GM19023 (cell line): ENCODE data around the gene HEXIM2.

Experiments used
- ATAC-seq: cut with Tn5 transposase; IDR thresholded peaks from one replicate; pipeline ENCODE4 v1.9.1; 2021; ENCODE audit warnings: mild to moderate bottlenecking, moderate library complexity; ENCODE audit not compliant: unreplicated experiment

Gene HEXIM2

DNA sequence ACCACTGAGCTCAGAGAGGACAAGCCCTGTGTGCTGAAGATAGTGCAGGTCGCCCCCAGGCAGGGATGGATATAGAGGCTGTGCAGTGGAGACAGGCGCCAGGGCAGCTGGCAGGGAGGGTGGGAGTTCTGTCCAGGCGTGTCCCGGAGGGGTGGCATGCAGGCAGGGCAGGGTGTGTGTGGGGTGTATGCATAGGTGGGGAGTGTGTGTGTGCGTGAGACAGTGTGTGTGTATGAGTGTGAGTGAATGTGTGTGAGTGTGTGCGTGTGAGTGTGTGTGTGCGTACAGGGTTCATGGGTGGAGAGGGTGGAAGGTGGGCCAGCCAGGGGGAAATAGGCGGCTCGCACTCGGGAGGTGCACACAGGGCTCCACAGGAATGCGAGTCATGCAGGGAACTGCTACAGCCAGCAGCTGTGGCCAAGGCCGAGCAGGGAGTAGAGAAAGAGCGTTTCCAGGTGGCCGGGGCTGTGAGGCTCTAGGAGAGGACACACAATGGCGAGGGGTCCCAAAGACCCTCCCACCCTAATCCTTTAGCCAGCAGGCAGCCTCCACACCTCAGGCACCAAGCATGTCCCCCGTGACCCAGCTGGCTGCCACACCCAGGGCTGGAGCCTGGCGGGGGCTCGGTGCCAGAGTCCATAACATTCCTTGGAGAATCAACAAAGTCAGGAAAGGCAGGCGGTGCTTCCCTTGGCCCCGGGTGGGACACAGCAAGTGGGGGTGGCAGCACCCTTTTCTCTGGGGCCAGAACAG lies 34.0 kb upstream of the HEXIM2 start:
- no peak for ATAC-seq

DNA sequence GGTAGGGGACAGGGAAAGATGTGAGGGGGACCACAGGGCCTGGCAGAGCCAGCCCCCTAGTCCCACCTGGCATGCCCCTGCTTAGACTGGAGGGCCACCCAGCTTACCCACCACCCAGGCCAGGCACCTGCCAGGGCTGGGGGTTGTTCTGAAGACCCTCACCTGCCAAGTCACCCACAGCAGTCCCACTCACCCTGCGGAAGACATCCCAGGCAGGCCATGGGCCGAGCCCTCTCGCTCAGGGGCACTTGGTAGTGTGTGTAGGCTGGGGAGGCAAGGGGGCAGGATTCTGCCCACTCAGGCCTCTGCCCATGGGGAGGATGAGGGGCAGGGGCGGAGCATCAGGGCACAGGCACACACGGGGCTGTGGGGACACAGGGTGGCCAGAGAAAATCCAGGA lies 33.3 kb upstream of the HEXIM2 start:
- ATAC-seq = no peak

DNA sequence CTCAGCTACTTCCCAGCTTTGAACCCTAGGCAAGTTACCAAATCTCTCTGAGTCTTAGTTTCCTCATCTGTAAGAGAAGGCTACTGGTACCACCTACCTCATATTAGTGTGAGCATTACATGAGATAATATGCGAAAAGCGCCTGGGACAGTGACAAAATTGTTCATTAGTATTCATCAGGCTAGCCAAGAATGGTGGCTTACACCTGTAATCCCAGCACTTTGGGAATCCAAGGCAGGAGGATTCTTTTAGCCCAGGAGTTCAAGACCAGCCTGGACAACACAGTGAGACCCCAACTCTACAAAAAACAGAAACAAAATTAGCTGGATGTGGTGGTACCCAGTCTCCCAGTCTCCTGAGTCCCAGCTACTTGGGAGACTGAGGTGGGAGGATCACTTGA lies 32.7 kb upstream of the HEXIM2 start:
- no peak for ATAC-seq

DNA sequence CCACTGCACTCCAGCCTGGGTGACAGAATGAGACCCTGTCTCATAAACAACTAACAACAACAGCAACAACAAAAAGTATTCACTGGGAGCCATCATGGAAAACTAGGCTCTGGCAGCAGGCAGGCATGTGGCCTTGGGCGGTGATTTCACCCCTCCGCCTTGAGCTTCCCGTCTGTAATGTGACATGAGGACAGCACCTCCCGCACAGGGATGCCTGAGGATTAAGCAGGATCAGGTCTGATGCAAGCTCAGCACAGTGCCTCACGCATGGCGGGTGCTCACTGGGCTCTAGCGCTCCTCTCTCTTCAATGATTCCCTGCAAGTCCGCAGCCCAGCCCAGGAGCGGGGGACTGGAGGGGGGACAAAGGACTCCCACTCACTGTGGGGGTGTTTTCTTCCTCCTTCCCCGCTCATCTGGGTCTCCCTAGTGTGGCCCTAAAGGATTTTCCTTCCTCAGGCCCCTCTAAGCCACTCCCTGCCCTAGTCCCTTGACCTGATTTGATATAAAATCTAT lies 32.2 kb upstream of the HEXIM2 start:
- ATAC-seq = no peak

DNA sequence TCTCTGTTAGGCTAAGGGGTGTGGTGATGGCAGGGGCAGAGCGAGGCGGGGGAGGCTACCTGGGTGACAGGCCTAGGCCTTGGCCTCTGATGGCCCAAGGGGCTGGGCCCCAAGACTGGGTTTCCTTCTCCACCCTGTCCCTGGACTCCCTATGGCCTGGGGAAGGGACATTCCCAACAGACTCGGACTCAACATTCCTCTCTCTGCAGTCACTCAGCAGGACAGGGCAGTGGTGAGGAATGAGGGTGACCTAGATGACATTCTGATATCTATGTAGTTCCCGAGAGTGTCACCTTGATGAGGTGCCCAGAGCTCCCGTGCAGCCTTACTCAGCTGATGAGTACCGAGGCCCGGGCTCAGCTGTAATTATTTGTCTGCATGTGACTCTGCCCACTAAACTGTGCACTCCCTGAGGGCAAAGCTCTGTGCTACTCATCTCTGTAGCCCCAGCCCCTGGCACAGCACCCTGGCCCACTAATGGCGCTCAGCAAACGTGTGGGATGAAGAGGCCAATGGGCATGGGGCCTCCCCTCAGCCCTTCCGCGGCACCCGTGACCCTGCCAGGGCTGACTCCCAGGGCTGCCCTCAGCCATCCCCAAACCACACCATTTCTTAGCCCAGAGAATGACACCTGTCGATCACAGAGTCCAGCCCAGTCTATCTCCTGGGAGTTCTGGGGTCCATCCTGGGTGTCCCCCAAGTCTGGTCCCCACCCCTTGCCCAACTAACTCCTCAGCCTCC lies 31.6 kb upstream of the HEXIM2 start:
- no peak for ATAC-seq

DNA sequence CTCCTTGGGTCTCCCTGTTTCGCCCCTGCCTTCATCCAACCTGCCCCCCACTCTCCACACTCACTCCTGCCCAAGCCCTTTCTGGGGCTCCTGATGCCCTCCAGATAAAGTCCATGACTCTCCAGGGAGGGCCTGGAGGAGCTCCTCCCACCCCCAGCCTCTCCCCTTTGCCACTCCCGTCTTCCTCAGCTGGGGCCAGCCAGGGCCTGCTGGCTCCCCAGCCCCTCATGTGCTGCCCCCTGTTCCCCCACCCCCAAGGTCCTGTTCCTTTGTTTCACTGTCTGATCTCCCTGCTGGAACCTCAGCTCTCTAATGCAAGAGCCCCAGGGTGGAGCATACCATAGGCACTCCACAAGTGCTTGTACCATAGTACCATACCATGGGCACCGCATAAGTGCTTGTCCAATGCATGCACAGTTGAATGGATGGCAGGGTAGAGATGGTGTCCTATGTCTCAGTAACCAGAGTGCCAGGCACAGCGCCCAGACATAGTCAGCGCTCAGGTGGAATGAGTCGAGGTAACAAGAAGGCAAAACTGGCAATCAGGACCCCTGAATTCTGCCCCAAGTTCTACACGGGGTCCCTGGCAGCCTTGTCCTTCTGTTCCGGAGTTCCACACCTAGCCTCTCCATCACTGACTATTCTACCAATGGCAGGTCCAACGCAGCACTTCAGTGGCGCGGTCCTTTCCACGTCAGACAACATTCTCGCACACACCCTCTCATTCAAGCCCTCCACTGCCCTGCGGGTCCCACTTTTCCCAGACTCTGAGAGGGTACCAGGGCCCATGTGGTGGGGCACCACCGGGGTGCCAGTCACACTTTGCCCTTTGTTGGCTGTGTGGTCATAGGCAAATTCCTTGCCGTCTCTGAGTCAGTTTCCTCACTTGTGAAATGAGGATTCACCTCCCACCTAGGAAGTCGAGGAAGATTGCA lies 30.7 kb upstream of the HEXIM2 start:
- ATAC-seq = no peak

DNA sequence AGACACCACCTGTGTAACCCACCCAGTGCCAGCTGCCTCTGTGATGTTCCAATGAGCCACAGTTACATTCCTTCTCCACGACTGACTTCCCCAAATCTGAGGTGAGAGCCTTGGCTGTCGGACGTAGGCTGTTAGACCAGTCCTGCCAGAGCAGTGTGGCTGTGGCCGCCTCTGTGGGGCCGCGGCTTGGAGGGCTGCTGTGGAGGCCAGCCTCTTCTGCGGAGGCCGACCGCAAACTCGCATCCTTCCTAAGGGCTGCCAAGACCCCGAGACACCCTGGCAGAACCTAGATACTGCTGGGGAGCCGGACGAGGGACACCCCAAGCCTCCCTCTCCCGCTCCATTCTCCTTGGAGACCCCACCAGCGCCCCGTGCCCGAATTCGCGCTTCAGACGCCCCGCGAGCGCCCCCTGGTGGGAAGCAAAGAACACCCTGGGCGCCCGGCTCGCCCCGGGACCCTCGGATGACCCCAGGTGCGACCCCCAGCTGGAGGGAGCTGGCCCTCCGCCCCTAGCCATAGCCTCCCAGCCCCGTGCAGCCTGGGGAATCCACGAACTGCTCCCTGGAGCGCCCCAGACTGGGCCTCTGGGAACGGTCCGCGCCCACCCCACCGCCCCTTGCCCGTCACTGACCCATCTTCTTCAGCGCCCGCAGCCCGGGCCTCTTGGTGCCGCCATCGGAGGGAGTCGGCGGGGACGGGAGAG lies 29.9 kb upstream of the HEXIM2 start:
- ATAC-seq = no peak

DNA sequence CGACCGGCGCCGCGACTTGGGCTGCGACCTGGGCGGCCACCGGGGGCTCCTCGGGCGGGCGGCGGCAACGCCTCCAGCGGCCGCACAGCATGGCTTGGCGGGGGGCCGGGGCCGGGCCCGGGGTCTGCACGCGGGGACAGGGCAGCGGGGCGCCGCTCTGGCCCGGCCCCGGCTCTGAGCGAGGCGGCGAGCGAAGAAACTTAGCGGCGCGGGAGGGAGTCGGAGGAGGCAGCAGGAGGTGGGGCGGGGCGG lies 29.4 kb upstream of the HEXIM2 start, which contains the start of gene PLCD3:
PLCD3 (minus strand) TSS at position 196 of the 252 bp plus-strand sequence; CDS start at position 91, 105 bp downstream.
- no peak for ATAC-seq

DNA sequence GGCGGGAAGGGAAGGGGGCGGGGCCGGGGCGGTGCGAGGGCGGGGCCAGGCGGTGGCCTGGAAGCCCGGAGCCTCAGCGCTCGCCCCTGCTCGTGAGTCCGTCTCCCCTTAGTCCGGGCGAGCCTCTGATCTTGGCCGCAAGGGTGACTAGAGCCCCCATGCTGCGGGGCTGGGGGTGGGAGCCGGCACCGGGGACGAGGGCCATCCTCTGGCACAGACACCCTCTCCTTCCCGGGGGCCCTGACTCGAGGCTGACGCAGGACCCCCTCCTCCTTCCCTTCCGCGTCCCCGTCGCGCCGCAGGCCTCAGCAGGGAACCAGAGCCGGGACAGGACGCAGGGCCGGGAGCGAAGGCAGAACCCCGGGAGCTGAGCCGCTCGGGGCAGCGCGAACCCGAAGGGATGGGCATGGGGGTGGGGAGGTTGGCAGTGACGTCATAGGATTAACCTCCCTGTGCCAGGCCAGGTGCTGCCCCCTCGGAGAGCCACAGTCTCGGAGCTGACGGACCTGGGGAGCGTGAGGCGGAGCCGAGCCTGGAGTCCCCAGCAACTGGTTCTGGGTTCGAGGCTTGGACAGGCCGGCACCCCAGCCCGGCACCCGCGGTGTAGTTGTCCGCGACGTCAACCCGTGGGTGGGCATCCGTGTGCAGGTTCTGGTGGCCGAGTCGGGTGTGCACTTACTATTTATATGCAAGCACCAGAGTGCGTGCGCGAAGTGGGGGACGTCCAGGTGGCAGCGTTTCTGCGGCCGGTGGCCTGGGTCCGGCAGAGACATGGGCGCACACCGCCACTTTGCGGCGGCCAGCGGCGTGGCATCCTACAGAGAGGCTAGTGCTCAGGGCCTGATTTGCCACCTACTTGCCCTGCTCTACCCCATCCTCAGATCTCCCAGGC lies 28.9 kb upstream of the HEXIM2 start:
- peak; percentile 36 for ATAC-seq

DNA sequence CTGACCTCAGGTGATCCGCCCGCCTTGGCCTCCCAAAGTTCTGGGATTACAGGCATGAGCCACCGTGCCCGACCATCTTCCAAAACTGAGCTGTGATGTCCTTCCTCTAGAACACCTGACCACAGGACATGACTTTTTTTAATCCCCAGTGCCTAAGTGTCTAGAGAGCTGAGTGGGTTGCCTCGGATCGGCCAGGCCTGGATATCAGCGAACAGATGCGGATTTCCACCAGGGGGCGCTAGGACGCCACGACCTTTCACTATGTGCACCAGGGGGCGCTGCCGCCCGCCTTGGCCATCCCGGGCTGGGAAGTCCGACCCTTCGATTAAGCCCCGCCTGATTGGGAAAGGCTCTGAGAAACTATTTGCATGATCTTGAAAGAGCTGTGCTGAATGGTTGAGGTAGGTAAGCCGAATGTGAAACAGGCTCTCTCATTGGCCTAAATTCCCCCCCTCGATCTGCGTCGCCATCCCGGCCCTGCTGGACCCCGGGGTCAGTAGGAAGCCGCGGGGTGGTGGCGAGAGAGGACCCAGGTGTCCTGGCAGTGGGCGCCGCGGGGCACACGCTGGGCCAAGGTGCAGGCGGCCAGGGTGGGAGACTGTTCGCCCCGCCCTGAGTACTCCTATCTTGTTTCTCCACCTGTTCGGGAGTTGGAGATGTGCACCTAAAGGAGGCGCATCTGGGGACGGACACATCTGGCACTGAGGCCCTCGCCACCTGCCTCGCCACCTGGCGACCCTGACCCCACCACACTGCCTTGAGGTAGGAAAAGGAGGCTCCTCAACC lies 26.3 kb upstream of the HEXIM2 start, which contains the start of gene ACBD4:
ACBD4 (plus strand) TSS at position 496 of the 786 bp plus-strand sequence. CDS start 458 bp downstream, outside the sequence.
- ATAC-seq = peak; percentile 77

DNA sequence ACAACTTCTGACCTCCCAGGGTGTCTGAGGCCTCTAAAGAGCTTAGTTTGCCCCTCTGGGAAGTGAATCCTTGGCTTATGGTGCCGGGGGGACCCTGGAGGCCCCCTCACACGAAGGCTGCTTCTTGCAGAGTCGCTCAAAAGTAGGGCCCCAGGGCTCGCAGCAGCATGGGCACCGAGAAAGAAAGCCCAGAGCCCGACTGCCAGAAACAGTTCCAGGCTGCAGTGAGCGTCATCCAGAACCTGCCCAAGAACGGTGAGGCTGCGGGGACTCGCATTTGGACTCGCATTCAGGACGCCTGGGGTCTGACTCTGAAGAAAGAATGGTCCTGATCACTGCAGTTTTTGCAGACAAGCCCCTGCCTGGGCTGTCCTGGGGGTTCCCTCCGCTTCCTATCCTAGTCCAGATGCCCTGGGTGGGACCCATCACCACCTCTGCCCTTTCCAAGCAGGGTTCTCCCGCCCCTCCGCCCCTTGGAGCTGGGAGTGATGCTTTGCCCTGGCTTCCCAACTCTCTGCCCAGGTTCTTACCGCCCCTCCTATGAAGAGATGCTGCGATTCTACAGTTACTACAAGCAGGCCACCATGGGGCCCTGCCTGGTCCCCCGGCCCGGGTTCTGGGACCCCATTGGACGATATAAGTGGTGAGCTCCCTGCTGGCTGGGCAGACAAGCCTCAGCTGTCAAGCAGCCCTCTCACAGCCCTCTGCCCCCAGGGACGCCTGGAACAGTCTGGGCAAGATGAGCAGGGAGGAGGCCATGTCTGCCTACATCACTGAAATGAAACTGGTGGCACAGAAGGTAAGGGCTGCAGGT lies 25.5 kb upstream of the HEXIM2 start:
- no peak for ATAC-seq

DNA sequence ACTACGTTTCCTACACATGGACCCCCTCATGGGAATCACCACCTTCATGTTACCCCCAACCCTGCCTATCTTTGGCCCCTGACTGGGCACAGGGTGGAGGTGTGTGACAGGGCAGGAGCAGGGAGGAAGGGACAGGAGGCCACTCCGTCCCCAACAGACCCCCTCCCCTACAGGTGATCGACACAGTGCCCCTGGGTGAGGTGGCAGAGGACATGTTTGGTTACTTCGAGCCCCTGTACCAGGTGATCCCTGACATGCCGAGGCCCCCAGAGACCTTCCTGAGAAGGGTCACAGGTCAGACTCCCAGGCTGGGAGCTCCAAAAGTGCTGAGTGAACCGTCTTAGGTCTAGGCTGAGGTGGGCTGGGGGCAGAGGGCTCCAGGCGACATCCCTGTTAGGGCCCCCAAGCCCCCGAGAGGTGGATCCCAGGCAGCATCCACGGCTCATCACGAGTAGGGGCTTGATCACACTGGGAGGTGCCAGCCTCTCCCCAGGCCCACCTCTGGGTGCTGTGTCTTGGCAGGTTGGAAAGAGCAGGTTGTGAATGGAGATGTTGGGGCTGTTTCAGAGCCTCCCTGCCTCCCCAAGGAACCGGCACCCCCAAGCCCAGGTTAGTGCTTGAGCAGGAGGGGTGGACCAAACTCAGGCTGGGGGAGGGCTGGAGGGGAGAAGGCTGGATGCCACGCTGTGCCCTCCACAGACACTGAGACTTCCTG lies 24.7 kb upstream of the HEXIM2 start:
- no peak for ATAC-seq

DNA sequence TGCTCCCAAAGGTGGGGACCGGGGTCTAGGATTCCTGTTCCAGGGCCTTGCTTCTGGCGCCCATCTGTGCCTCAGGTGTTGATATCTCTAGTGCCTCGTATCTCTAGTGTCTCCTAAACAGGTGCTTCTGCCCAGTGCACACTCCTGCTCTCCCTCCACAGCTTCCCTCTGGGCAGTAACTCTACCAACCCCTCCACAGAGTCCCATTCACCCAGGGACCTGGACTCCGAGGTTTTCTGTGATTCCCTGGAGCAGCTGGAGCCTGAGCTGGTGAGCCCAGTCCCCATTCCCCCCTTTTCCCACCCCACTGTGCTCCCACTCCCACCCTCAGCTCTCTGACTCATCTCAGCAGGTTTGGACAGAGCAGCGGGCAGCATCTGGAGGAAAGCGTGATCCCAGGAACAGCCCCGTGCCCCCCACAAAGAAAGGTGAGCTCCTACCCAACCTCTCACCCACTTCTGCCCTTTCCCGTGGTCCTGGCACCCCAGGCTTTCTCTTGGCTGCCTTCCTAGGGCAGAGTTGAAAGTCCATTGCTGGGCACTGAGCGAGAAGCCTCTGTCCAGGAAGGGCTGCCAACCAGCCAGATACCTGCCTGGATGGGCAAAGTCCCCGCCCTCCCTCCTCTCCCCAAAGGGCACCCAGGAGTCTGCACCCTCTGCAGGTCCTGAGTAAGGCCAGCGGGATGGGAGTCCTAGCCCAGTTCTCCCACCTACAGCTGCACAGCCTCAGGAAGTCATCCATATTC lies 23.9 kb upstream of the HEXIM2 start:
- no peak for ATAC-seq

DNA sequence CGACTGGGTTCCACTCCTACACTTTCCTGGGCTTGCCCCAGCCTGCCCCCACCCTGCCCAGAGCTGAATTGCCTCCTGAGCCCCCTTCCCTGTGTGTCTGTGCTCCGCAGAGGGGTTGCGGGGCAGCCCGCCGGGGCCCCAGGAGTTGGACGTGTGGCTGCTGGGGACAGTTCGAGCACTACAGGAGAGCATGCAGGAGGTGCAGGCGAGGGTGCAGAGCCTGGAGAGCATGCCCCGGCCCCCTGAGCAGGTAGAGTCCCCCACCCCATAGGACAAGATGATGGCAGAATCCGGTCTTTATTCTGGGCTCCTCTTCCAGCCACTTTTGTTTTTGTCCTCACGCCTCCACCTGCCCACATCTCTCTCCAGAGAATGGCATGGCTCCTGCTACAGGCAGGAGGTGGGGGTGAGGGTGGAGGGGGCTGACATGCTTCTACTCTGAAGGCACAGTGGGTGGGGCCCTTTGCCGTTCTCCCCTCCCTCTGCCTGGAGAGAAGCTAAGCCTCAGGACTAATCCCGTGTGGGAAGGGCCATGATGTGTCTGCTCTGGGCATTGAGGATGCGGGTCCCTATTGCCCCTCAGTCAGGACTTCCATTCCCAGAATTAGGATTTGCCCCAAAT lies 22.7 kb upstream of the HEXIM2 start:
- ATAC-seq = no peak

DNA sequence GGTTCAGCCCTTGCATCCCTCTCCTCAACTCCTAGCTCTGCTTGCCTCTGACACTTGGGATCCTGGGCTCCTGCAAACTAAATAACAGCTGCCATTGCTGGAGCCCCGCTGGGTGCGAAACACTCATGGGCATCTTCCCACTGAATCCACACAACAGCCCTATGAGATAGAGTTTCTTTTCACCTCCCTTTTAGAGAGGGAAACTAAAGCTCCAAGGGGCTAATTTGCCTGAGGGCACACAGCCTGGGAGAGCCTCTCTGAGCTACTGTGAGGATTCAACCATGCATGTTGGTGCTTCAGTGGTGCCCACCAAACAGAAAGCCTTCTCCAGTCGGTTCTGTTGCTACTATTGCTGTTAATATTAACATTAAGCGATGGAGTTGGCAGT lies 22.1 kb upstream of the HEXIM2 start:
- no peak for ATAC-seq

DNA sequence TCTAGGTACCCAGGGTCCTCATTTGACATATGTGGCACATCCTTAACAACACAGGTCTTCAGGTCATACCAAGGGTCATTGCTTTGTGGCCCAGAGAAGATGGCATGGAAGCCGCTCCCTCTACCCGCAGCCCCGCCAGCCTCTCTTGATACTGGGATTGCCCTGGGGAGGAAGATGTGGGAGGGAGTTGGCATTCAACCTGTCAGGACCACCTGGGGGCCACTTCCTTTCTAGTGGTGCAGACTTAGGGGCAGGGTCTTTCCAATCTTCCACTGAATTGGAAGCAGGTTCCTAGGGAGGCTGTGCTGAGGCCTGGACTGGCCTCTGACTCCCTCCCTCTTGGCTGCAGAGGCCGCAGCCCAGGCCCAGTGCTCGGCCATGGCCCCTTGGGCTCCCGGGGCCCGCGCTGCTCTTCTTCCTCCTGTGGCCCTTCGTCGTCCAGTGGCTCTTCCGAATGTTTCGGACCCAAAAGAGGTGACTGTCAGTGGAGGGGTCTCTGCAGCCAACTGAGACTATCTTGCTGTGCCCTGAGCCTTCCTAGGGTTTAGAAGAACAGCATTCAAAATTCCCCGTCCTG lies 18.5 kb upstream of the HEXIM2 start:
- ATAC-seq = no peak
